Endodermal cell (in vitro differentiated cells): ENCODE data around the gene PSMA6. TPM values are rescaled to one million over a fixed set of nuclear protein-coding genes. Genes with fewer than 3 reads are reported as not detected.

Experiments
- DNase-seq: peaks from one replicate; pipeline ENCODE4 v3.0.0-alpha.2; 2017
- H3K27ac ChIP-seq: 2 replicates; pipeline ENCODE4 v1.5.1; 2013; ENCODE audit warnings: mild to moderate bottlenecking, low read depth, low read length, moderate library complexity
- H3K27me3 ChIP-seq: 2 replicates; pipeline ENCODE4 v1.6.1; 2013; ENCODE audit warnings: mild to moderate bottlenecking, low read length, moderate library complexity; ENCODE audit not compliant: insufficient read depth, control insufficient read depth, poor library complexity, severe bottlenecking
- H3K36me3 ChIP-seq: 2 replicates; pipeline ENCODE4 v1.7.0; 2013; ENCODE audit warnings: mild to moderate bottlenecking, low read length, moderate library complexity; ENCODE audit not compliant: control insufficient read depth, insufficient read depth
- H3K4me1 ChIP-seq: one replicate; pipeline ENCODE4 v1.7.0; 2013; ENCODE audit warnings: low read length; ENCODE audit not compliant: control insufficient read depth, insufficient read depth
- H3K4me3 ChIP-seq: 2 replicates; pipeline ENCODE4 v1.5.1; 2013; ENCODE audit warnings: mild to moderate bottlenecking, low read length, moderate library complexity
- H3K9ac ChIP-seq: 2 replicates; pipeline ENCODE4 v1.6.1; 2013; ENCODE audit warnings: mild to moderate bottlenecking, low read length, moderate library complexity; ENCODE audit not compliant: poor library complexity, severe bottlenecking; ENCODE audit errors: extremely low read depth
- H3K9me3 ChIP-seq: 2 replicates; pipeline ENCODE4 v1.6.1; 2013; ENCODE audit warnings: mild to moderate bottlenecking, low read length, moderate library complexity; ENCODE audit not compliant: control insufficient read depth
- H3K27ac Mint-ChIP-seq: 2 replicates; pipeline ENCODE4 v1.8.0; 2020; ENCODE audit warnings: mixed read lengths
- H3K27me3 Mint-ChIP-seq: 2 replicates; pipeline ENCODE4 v1.8.0; 2021; ENCODE audit warnings: mild to moderate bottlenecking, mixed read lengths; ENCODE audit not compliant: insufficient read depth
- H3K36me3 Mint-ChIP-seq: 2 replicates; pipeline ENCODE4 v1.8.0; 2020; ENCODE audit warnings: low read depth, mixed read lengths
- H3K4me1 Mint-ChIP-seq: 2 replicates; pipeline ENCODE4 v1.8.0; 2020; ENCODE audit warnings: mixed read lengths
- H3K4me3 Mint-ChIP-seq: 2 replicates; pipeline ENCODE4 v1.8.0; 2020; ENCODE audit warnings: mild to moderate bottlenecking, moderate library complexity, mixed read lengths
- H3K9me3 Mint-ChIP-seq: 2 replicates; pipeline ENCODE4 v1.8.0; 2020; ENCODE audit warnings: mild to moderate bottlenecking, mixed read lengths
- CTCF ChIP-seq: fragments of 200-600 bp; sonication (generic); conservative IDR thresholded peaks from 2 replicates; pipeline ENCODE4 v1.5.0; 2021; ENCODE audit warnings: antibody characterized with exemption, mild to moderate bottlenecking
- WGBS, 2 experiments: methylation state at CpG; one replicate each; pipeline versions ENCODE4 v1.1.5 to v1.1.7; 2013; ENCODE audit warnings: missing lambda C conversion rate in 2 of 2, mixed read lengths in 1 of 2; ENCODE audit not compliant: insufficient coverage in 1 of 2, insufficient read length in 1 of 2; 5-methylcytosine and 5-hydroxymethylcytosine counted together
- total RNA-seq, 2 donors: library from RNA; stranded (reverse); fragmentation: NEBNext Ultra II Directional in 1 of 2; extraction: Animal tissue kit (Norgen Biotek cat#: 25700) in 1 of 2; gene quantifications; 2 replicates in 1 of 2; 3 replicates in 1 of 2; pipeline ENCODE4 v1.2.1, GENCODE V29; 2021

Gene PSMA6
- total RNA-seq, 2 donors from 2014 or later = 263 to 277 TPM

- H3K4me3 Mint-ChIP-seq = no peak overlapping the region
- TF ChIP-seq CTCF = no peak
- no peaks in the 10 kb centered on the region for H3K27me3 Mint-ChIP-seq
- no peak for DNase-seq
- Histone ChIP-seq H3K4me3 (no peak overlapping the region), H3K27me3 (no peaks in the 10 kb centered on the region), H3K36me3 (no peaks in the 10 kb centered on the region), H3K4me1 (peaks cover 22% of the 10 kb centered on the region), H3K9me3 (no peaks in the 10 kb centered on the region), H3K9ac (no peak overlapping the region), H3K27ac (no peak overlapping the region)
- H3K27ac Mint-ChIP-seq = no peak overlapping the region
- WGBS, 2 experiments = 94 to 97% methylated on average over 9 to 12 of the region's 12 CpGs
- no peaks in the 10 kb centered on the region for H3K36me3 Mint-ChIP-seq
- no peaks in the 10 kb centered on the region for H3K9me3 Mint-ChIP-seq
- peaks cover 23% of the 10 kb centered on the region for H3K4me1 Mint-ChIP-seq
Observed at GRCh38 chr14:35339761-35340406, 47.7 kb downstream of the PSMA6 start.

GRCh38 chr14:35340616-35341453 lies 48.7 kb downstream of the PSMA6 start:
- H3K36me3 Mint-ChIP-seq = no peaks in the 10 kb centered on the region
- Histone ChIP-seq H3K9me3 (no peaks in the 10 kb centered on the region), H3K27ac (no peak overlapping the region), H3K4me3 (no peak overlapping the region), H3K27me3 (no peaks in the 10 kb centered on the region), H3K36me3 (no peaks in the 10 kb centered on the region), H3K9ac (no peak overlapping the region), H3K4me1 (peaks cover 22% of the 10 kb centered on the region)
- H3K27ac Mint-ChIP-seq = peak overlapping the region; percentile 93
- DNase-seq = no peak
- no peaks in the 10 kb centered on the region for H3K27me3 Mint-ChIP-seq
- WGBS, 2 experiments = 93 to 94% methylated on average over 12 to 14 of the region's 14 CpGs
- peaks cover 24% of the 10 kb centered on the region for H3K4me1 Mint-ChIP-seq
- H3K4me3 Mint-ChIP-seq = peak overlapping the region; percentile 31
- TF ChIP-seq CTCF = no peak
- H3K9me3 Mint-ChIP-seq = no peaks in the 10 kb centered on the region

GRCh38 chr14:35341454-35341750 lies 49.2 kb downstream of the PSMA6 start:
- no peaks in the 10 kb centered on the region for H3K27me3 Mint-ChIP-seq
- H3K27ac Mint-ChIP-seq = peak overlapping the region; percentile 93
- WGBS, 2 experiments = 63 to 80% methylated on average over 2 to 4 of the region's 4 CpGs
- no peak for DNase-seq
- peaks cover 21% of the 10 kb centered on the region for H3K4me1 Mint-ChIP-seq
- H3K27me3 ChIP-seq = no peaks in the 10 kb centered on the region
- peak overlapping the region; percentile 31 for H3K4me3 Mint-ChIP-seq
- H3K4me3 ChIP-seq = no peak overlapping the region
- no peaks in the 10 kb centered on the region for H3K36me3 Mint-ChIP-seq
- H3K9ac ChIP-seq = no peak overlapping the region
- no peaks in the 10 kb centered on the region for H3K9me3 Mint-ChIP-seq
- no peaks in the 10 kb centered on the region for H3K36me3 ChIP-seq
- no peak for TF ChIP-seq CTCF
- H3K4me1 ChIP-seq = peaks cover 22% of the 10 kb centered on the region
- H3K9me3 ChIP-seq = no peaks in the 10 kb centered on the region
- no peak overlapping the region for H3K27ac ChIP-seq
